K562 (cell line): ENCODE results near the gene CRYBG2. TPM values are rescaled to one million over a fixed set of nuclear protein-coding genes. Genes with fewer than 3 reads are reported as not detected.

Experiments
- ATAC-seq: fragments of 200-7000 bp; cut with Tn5 transposase; 3 replicates; pipeline ENCODE4 v1.9.1; 2020; ENCODE audit warnings: moderate library complexity
- BruUV-seq: library from RNA; stranded (reverse); fragments of 400-500 nt; replicated peaks from 2 replicates; lab custom pipeline; 2021; lab: Mats Ljungman, UMichigan
- CTCF ChIA-PET: fragments of 300-600 bp; formaldehyde crosslinking; extraction: SDS; loops from one replicate; lab custom pipeline; 2021; ENCODE audit warnings: low intra/inter-chr PET ratio; lab: Yijun Ruan, JAX
- POLR2A ChIA-PET: fragments of 300-600, 350-650 bp; sonication (Branson Sonifier 250); formaldehyde crosslinking; extraction: SDS; loops from one replicate; lab custom pipeline; 2021; ENCODE audit warnings: antibody characterized with exemption, inconsistent platforms; lab: Yijun Ruan, JAX
- DNase-seq, 4 experiments: peaks; one replicate each; pipeline versions ENCODE4 v3.0.0 to v3.0.0-alpha.2; 2011 to 2018; ENCODE audit warnings: low spot score in 3 of 4, mixed read lengths in 3 of 4; ENCODE audit errors: extremely low read depth in 1 of 4
- FAIRE-seq: peaks from 2 replicates; lab custom pipeline; 2011; peaks lifted over from hg19 to GRCh38; lab: Jason Lieb, UNC
- H2AFZ ChIP-seq: 2 replicates; pipeline ENCODE4 v1.6.0; 2011; ENCODE audit warnings: low read depth, low read length, control low read depth, inconsistent platforms
- H3K27ac ChIP-seq: fragments of 200-600 bp; 3 replicates; pipeline ENCODE4 v1.8.0; 2011; ENCODE audit warnings: low read depth, mild to moderate bottlenecking, control low read depth, inconsistent platforms, low read length, moderate library complexity, mixed read lengths; ENCODE audit errors: extremely low read depth
- H3K27me3 ChIP-seq, 2 experiments: fragments of 300-600 bp in 1 of 2; 2 replicates in 1 of 2; 3 replicates in 1 of 2; pipeline versions ENCODE4 v1.6.0 to v1.8.0; 2011; ENCODE audit warnings: inconsistent platforms in 2 of 2, low read length in 2 of 2, mild to moderate bottlenecking in 1 of 2, mixed read lengths in 1 of 2, moderate library complexity in 1 of 2; ENCODE audit not compliant: control insufficient read depth in 2 of 2, insufficient read depth in 2 of 2
- H3K36me3 ChIP-seq: fragments of 300-600 bp; 3 replicates; pipeline ENCODE4 v1.8.0; 2011; ENCODE audit warnings: mild to moderate bottlenecking, low read length, inconsistent platforms; ENCODE audit not compliant: control insufficient read depth, insufficient read depth
- H3K4me1 ChIP-seq, 2 experiments: fragments of 200-600 bp in 1 of 2; replicated peaks in 1 of 2; 2 replicates in 1 of 2; 3 replicates in 1 of 2; pipeline versions ENCODE4 v1.5.1 to v1.8.0; 2011; ENCODE audit warnings: inconsistent platforms in 2 of 2, low read length in 2 of 2, mild to moderate bottlenecking in 1 of 2, mixed read lengths in 1 of 2, moderate library complexity in 1 of 2; ENCODE audit not compliant: control insufficient read depth in 2 of 2, insufficient read depth in 2 of 2
- H3K4me2 ChIP-seq: 2 replicates; pipeline ENCODE4 v1.6.1; 2011; ENCODE audit warnings: low read length, control low read depth, inconsistent platforms, mixed read lengths; ENCODE audit not compliant: insufficient read depth
- H3K4me3 ChIP-seq: fragments of 200-600 bp; sonication (generic), shearing (Covaris generic); 2 replicates; pipeline ENCODE4 v1.5.1; 2016; ENCODE audit warnings: control low read depth, inconsistent platforms
- H3K79me2 ChIP-seq: fragments of 200-600 bp; 3 replicates; pipeline ENCODE4 v1.8.0; 2011; ENCODE audit warnings: low read length, inconsistent platforms; ENCODE audit not compliant: control insufficient read depth, insufficient read depth
- H3K9ac ChIP-seq, 2 experiments: 2 replicates each; pipeline versions ENCODE4 v1.6.0 to v1.6.1; 2011; ENCODE audit warnings: low read depth in 2 of 2, low read length in 2 of 2, control low read depth in 1 of 2, inconsistent platforms in 1 of 2, mild to moderate bottlenecking in 1 of 2, mixed read lengths in 1 of 2; ENCODE audit not compliant: insufficient read depth in 1 of 2
- H3K9me1 ChIP-seq: one replicate; pipeline ENCODE4 v1.6.0; 2011; ENCODE audit warnings: inconsistent platforms, mild to moderate bottlenecking, low read length, moderate library complexity; ENCODE audit not compliant: control insufficient read depth, insufficient read depth
- H3K9me3 ChIP-seq: replicated peaks from 2 replicates; pipeline ENCODE4 v1.5.1; 2011; ENCODE audit warnings: low read depth, low read length, inconsistent platforms; ENCODE audit not compliant: control insufficient read depth, insufficient read depth
- H4K20me1 ChIP-seq: replicated peaks from 2 replicates; pipeline ENCODE4 v1.6.1; 2011; ENCODE audit warnings: low read length, inconsistent platforms, mixed read lengths; ENCODE audit not compliant: control insufficient read depth, insufficient read depth
- CEBPB ChIP-seq: fragments of 450-650 bp; IDR thresholded peaks from 2 replicates; pipeline ENCODE4 v1.6.1; 2016; ENCODE audit warnings: missing genetic modification characterization, missing compliant biosample characterization
- ETV5 ChIP-seq: sonication (generic); formaldehyde crosslinking; IDR thresholded peaks from 2 replicates; pipeline ENCODE4 v1.4.0; 2020; ENCODE audit warnings: low read depth, mild to moderate bottlenecking, missing genetic modification reagents
- IFI16 ChIP-seq: fragments of 250-450 bp; sonication (Bioruptor Pico); IDR thresholded peaks from 2 replicates; pipeline ENCODE4 v2.1.2; 2022; ENCODE audit warnings: mild to moderate bottlenecking, inconsistent platforms
- KLF10 ChIP-seq: fragments of 250-450 bp; sonication (Bioruptor Pico); IDR thresholded peaks from 2 replicates; pipeline ENCODE4 v1.6.1; 2021; ENCODE audit warnings: matching md5 sums
- NKRF ChIP-seq: fragments of 450-650 bp; IDR thresholded peaks from 2 replicates; pipeline ENCODE4 v1.6.1; 2016; ENCODE audit warnings: borderline replicate concordance
- NRF1 ChIP-seq, 2 experiments: fragments of 450-650 bp; IDR thresholded peaks in 1 of 2; conservative IDR thresholded peaks in 1 of 2; 2 replicates each; pipeline ENCODE4 v1.6.1; 2014; ENCODE audit warnings: mild to moderate bottlenecking in 2 of 2
- PURB ChIP-seq: sonication (generic); formaldehyde crosslinking; IDR thresholded peaks from 2 replicates; pipeline ENCODE4 v1.9.0; 2021; ENCODE audit warnings: low read depth, mild to moderate bottlenecking, missing genetic modification reagents
- SNRNP70 ChIP-seq: fragments of 200-400 bp; formaldehyde crosslinking; optimal IDR thresholded peaks from 2 replicates; pipeline ENCODE3; 2017; ENCODE audit warnings: low read depth, low read length
- ZBTB8A ChIP-seq: fragments of 450-650 bp; IDR thresholded peaks from 2 replicates; pipeline ENCODE4 v1.6.1; 2018; ENCODE audit warnings: mild to moderate bottlenecking, moderate library complexity; ENCODE audit not compliant: partially characterized antibody
- ZNF436 ChIP-seq: fragments of 250-450, 450-650 bp; sonication (Bioruptor Pico); formaldehyde crosslinking; IDR thresholded peaks from 2 replicates; pipeline ENCODE4 v1.7.0; 2020; ENCODE audit warnings: mild to moderate bottlenecking
- ZNF76 ChIP-seq: fragments of 250-450 bp; sonication (Bioruptor Pico); IDR thresholded peaks from 2 replicates; pipeline ENCODE4 v1.4.0; 2020; ENCODE audit warnings: mild to moderate bottlenecking, moderate library complexity, borderline replicate concordance
- WGBS: fragments of 100-300 bp; shearing (Covaris generic); methylation state at CpG from one replicate; pipeline ENCODE4 v1.1.6; 2016; ENCODE audit warnings: low coverage, mixed read lengths; ENCODE audit not compliant: insufficient coverage; ENCODE audit errors: missing lambda C conversion rate; 5-methylcytosine and 5-hydroxymethylcytosine counted together
- in situ Hi-C: fragments of 300-500 bp; cut with MboI; formaldehyde crosslinking; loops from 4 replicates; pipeline ENCODE4 v1.15.0; 2018; ENCODE audit warnings: inconsistent platforms, mixed read lengths
- intact Hi-C: fragments of 100-400 bp; cut with micrococcal nuclease; formaldehyde crosslinking; loops from 2 replicates; pipeline ENCODE4 v1.14.2; 2022
- polyA plus RNA-seq, 8 experiments: library from polyadenylated mRNA; depleted of rRNA in 4 of 8; stranded (reverse) in 5 of 8; unstranded in 3 of 8; fragments of >200 nt; fragmentation: Nextera tagmentation in 2 of 8; fragmentation: Illumina TruSeq in 1 of 8; extraction: Ambion mirVana in 2 of 8; extraction: Trizol in 1 of 8; gene quantifications; 2 replicates each; pipeline versions ENCODE4 v1.2.1 to v1.2.3, GENCODE V29; 2011 to 2014; ENCODE audit warnings: inconsistent platforms in 1 of 8, missing spikeins in 1 of 8
- total RNA-seq, 7 experiments: library from RNA; depleted of rRNA in 6 of 7; stranded (reverse); fragments of >200 nt in 6 of 7; fragmentation: Illumina TruSeq in 2 of 7; extraction: Trizol in 2 of 7; gene quantifications; 2 replicates each; pipeline versions ENCODE4 v1.2.1 to v1.2.3, GENCODE V29; 2011 to 2021; ENCODE audit warnings: low replicate concordance in 1 of 7
- TF ChIP-seq, protein P1 (sequence below): sonication (generic); formaldehyde crosslinking; IDR thresholded peaks from 2 replicates; pipeline ENCODE4 v1.8.0; 2022; ENCODE audit warnings: mild to moderate bottlenecking, missing genetic modification reagents

CRYBG2 gene
- total and polyA plus RNA-seq, 9 of the 15 experiments (the other 6 are each of a cell fraction or from before 2014, with no cell fraction given): 0.39 to 8.5 (median 3.7) TPM

GRCh38 chr1:26297057-26297790 is 56.7 kb downstream of the CRYBG2 start:
- H3K27ac ChIP-seq: no peak overlapping the region
- in situ Hi-C loops: no loop called here
- no peak for FAIRE-seq

More at GRCh38 chr1:26297057-26297790, 56.7 kb downstream of the CRYBG2 start:
- H3K27me3 ChIP-seq: no peaks in the 10 kb centered on the region
- H3K4me2 ChIP-seq: no peak overlapping the region
- H2AFZ ChIP-seq: no peak overlapping the region
- H3K4me3 ChIP-seq: no peak overlapping the region
- no peak for ATAC-seq
- WGBS: 76% methylated on average over 12 of the region's 12 CpGs
- H3K4me1 ChIP-seq: peaks cover 5 to 36% of the 10 kb centered on the region in 2 experiments; a peak in 4 of 5 replicates
- H4K20me1 ChIP-seq: no peaks in the 10 kb centered on the region
- no TSS peak for BruUV-seq
- no peaks in the 10 kb centered on the region for H3K79me2 ChIP-seq
- TF ChIP-seq ZNF436 (CRISPR knock-in tag) (no peak), NKRF (no peak), CEBPB (tag) (no peak), ETV5 (CRISPR knock-in tag) (no peak), IFI16 (CRISPR knock-in tag) (no peak), SNRNP70 (no peak), NRF1 (conservative IDR thresholded peaks at IDR 0.05 in 1 of 2, IDR thresholded peaks at IDR 0.05 in 1 of 2) (no peak), ZNF76 (CRISPR knock-in tag) (no peak), KLF10 (CRISPR knock-in tag) (no peak), ZBTB8A (no peak), PURB (no peak)
- TF ChIP-seq, protein P1, sequence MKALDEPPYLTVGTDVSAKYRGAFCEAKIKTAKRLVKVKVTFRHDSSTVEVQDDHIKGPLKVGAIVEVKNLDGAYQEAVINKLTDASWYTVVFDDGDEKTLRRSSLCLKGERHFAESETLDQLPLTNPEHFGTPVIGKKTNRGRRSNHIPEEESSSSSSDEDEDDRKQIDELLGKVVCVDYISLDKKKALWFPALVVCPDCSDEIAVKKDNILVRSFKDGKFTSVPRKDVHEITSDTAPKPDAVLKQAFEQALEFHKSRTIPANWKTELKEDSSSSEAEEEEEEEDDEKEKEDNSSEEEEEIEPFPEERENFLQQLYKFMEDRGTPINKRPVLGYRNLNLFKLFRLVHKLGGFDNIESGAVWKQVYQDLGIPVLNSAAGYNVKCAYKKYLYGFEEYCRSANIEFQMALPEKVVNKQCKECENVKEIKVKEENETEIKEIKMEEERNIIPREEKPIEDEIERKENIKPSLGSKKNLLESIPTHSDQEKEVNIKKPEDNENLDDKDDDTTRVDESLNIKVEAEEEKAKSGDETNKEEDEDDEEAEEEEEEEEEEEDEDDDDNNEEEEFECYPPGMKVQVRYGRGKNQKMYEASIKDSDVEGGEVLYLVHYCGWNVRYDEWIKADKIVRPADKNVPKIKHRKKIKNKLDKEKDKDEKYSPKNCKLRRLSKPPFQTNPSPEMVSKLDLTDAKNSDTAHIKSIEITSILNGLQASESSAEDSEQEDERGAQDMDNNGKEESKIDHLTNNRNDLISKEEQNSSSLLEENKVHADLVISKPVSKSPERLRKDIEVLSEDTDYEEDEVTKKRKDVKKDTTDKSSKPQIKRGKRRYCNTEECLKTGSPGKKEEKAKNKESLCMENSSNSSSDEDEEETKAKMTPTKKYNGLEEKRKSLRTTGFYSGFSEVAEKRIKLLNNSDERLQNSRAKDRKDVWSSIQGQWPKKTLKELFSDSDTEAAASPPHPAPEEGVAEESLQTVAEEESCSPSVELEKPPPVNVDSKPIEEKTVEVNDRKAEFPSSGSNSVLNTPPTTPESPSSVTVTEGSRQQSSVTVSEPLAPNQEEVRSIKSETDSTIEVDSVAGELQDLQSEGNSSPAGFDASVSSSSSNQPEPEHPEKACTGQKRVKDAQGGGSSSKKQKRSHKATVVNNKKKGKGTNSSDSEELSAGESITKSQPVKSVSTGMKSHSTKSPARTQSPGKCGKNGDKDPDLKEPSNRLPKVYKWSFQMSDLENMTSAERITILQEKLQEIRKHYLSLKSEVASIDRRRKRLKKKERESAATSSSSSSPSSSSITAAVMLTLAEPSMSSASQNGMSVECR: no peak
- no peak for DNase-seq
- H3K9me3 ChIP-seq: no peaks in the 10 kb centered on the region
- ChIA-PET CTCF (interaction anchor here (0.7 kb wide), 1 partner anchor 94 kb away, joined by 3 read pairs; no protein-coding TSS in a partner anchor), POLR2A (interaction anchor here (0.5 to 2.1 kb wide), 6 partner anchors 11 to 30 kb away, joined by 3 to 5 read pairs (median 4); partner anchors contain the start of gene SH3BGRL3)
- H3K36me3 ChIP-seq: peaks cover 28% of the 10 kb centered on the region; the same call in 1 of the 3 replicates
- intact Hi-C loops: no loop called here
- no peaks in the 10 kb centered on the region for H3K9me1 ChIP-seq
- H3K9ac ChIP-seq: peak overlapping the region in 1 of 2 experiments; percentile 77; a peak in 2 of 4 replicates
